ENCODE measurements around the gene FKBP7.

Gene FKBP7

GRCh38 chr2:178508646-178509045, 30.2 kb upstream of the FKBP7 start:
- no peak overlapping the region for H3K4me3 ChIP-seq (ENCODE audit: low read depth, low read length)
- in situ Hi-C loops (cut with HindIII; ENCODE audit: low sequenced_read_pairs), result no loop called here
- no peak for TF ChIP-seq CTCF (IDR thresholded peaks at IDR 0.05; ENCODE audit: low read depth, low read length)
- DNase-seq (ENCODE audit: low read depth, low spot score), result no peak

GRCh38 chr2:178506949-178507348, 28.5 kb upstream of the FKBP7 start:
- H3K4me3 ChIP-seq (ENCODE audit: low read depth, low read length), result no peak overlapping the region
- TF ChIP-seq CTCF (IDR thresholded peaks at IDR 0.05; ENCODE audit: low read depth, low read length), result no peak
- in situ Hi-C loops (cut with HindIII; ENCODE audit: low sequenced_read_pairs), result no loop called here
- DNase-seq (ENCODE audit: low read depth, low spot score), result no peak

GRCh38 chr2:178506524-178506923, 28.1 kb upstream of the FKBP7 start:
- DNase-seq (ENCODE audit: low read depth, low spot score), result no peak
- in situ Hi-C loops (cut with HindIII; ENCODE audit: low sequenced_read_pairs), result no loop called here
- no peak for TF ChIP-seq CTCF (IDR thresholded peaks at IDR 0.05; ENCODE audit: low read depth, low read length)
- H3K4me3 ChIP-seq (ENCODE audit: low read depth, low read length), result no peak overlapping the region

GRCh38 chr2:178506101-178506500, 27.7 kb upstream of the FKBP7 start:
- in situ Hi-C loops (cut with HindIII; ENCODE audit: low sequenced_read_pairs), result no loop called here
- H3K4me3 ChIP-seq (ENCODE audit: low read depth, low read length), result no peak overlapping the region
- no peak for TF ChIP-seq CTCF (IDR thresholded peaks at IDR 0.05; ENCODE audit: low read depth, low read length)
- DNase-seq (ENCODE audit: low read depth, low spot score), result no peak

DNA sequence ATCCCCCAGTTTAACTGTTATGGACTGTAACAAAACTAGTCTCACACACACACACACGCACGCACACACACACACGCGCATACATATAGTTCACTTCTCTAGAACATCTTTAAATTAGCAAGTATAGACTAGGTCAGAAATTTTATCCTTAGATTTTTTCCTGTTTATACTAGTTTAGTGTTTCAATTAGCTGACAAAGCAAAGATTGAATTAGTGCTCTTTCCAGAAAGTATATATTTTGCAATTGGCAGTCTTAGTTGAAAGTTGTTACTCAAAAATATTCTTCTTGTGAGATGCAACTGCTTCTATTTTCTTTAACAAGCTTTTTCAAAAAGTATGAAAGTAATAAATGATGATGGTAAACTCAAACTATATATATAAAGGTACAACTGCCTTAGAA, 24.4 kb upstream of the FKBP7 start:
- H3K4me3 ChIP-seq (ENCODE audit: low read depth, low read length), result no peak overlapping the region
- TF ChIP-seq CTCF (IDR thresholded peaks at IDR 0.05; ENCODE audit: low read depth, low read length), result no peak
- DNase-seq (ENCODE audit: low read depth, low spot score), result no peak
- in situ Hi-C loops (cut with HindIII; ENCODE audit: low sequenced_read_pairs), result no loop called here

- no peak for TF ChIP-seq CTCF (IDR thresholded peaks at IDR 0.05; ENCODE audit: low read depth, low read length)
- in situ Hi-C loops (cut with HindIII; ENCODE audit: low sequenced_read_pairs), result no loop called here
- no peak overlapping the region for H3K4me3 ChIP-seq (ENCODE audit: low read depth, low read length)
- DNase-seq (ENCODE audit: low read depth, low spot score), result no peak
These were observed 21.2 kb upstream of the FKBP7 start for GRCh38 chr2:178499640-178500039.

DNA sequence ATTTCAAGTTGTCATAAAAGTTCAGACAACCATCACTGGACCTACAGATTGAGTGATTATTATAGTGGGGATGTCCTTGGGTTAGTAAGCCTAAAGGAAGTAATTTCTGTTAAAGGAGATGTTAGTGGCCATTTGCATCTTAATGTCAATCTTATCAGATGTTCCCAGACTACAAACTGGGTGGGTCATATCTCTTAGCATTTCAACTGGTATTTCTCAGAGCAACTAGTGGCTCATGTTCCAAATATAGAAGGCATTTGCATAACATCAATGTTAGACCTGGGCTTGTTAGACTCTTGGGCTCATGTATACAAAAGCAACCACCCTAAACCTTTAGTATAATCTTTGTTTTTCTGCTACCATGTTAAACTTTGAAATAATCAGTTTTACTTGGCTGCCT, 19.7 kb upstream of the FKBP7 start:
- TF ChIP-seq CTCF (IDR thresholded peaks at IDR 0.05; ENCODE audit: low read depth, low read length), result no peak
- in situ Hi-C loops (cut with HindIII; ENCODE audit: low sequenced_read_pairs), result no loop called here
- no peak for DNase-seq (ENCODE audit: low read depth, low spot score)
- no peak overlapping the region for H3K4me3 ChIP-seq (ENCODE audit: low read depth, low read length)

All from astrocyte of the spinal cord (primary cell).